Fibroblast of skin of left biceps (primary cell): Measurements from ENCODE around the gene IQUB.
"Not testable (repeated sequence)": the region's sequence is repeated elsewhere in the genome, so short reads cannot be mapped to it uniquely, and the experiment has no call there.

Source experiments
- DNase-seq, 2 experiments: peaks; one replicate each; pipeline ENCODE4 v3.0.0-alpha.2; 2013; ENCODE audit warnings: low read depth in 2 of 2

IQUB gene

GRCh38 chr7:123492485-123492884, 41.9 kb downstream of the IQUB start:
- DNase-seq, result no peak

GRCh38 chr7:123485721-123486120, 48.7 kb downstream of the IQUB start:
- no peak for DNase-seq

GRCh38 chr7:123485187-123485586, 49.2 kb downstream of the IQUB start:
- no peak for DNase-seq

- DNase-seq, result no peak
Measured at GRCh38 chr7:123484199-123484598, 50.2 kb downstream of the IQUB start.

- DNase-seq, result no peak
Measured at GRCh38 chr7:123480107-123480506, 54.3 kb downstream of the IQUB start.

- DNase-seq, result not testable (repeated sequence)
Measured at GRCh38 chr7:123478056-123478455, 56.3 kb downstream of the IQUB start.

GRCh38 chr7:123472750-123473445, 61.5 kb downstream of the IQUB start:
- DNase-seq, result no peak

- DNase-seq, result no peak
Measured at GRCh38 chr7:123472327-123472726, 62.1 kb downstream of the IQUB start.

GRCh38 chr7:123468303-123468702, 66.1 kb downstream of the IQUB start:
- DNase-seq, result no peak

- DNase-seq, result no peak
Measured at GRCh38 chr7:123463890-123464289, 70.5 kb downstream of the IQUB start.

GRCh38 chr7:123460616-123461015, 73.8 kb downstream of the IQUB start:
- peak; percentile 1 to 5 for DNase-seq

- no peak for DNase-seq
Measured at GRCh38 chr7:123455965-123456470, 78.4 kb downstream of the IQUB start.

- DNase-seq, result no peak
Measured at GRCh38 chr7:123440101-123440548, 94.3 kb downstream of the IQUB start.

- DNase-seq, result no peak
Measured at GRCh38 chr7:123439191-123439590, 95.2 kb downstream of the IQUB start.

GRCh38 chr7:123437447-123437995, 96.9 kb downstream of the IQUB start:
- DNase-seq, result no peak

GRCh38 chr7:123435080-123435700, 99.2 kb downstream of the IQUB start:
- DNase-seq, result no peak

- DNase-seq, result no peak
Measured at GRCh38 chr7:123433665-123434064, 100.7 kb downstream of the IQUB start.

- DNase-seq, result no peak
Measured at GRCh38 chr7:123432601-123433000, 101.8 kb downstream of the IQUB start.

- no peak for DNase-seq
Measured at GRCh38 chr7:123431075-123431614, 103.2 kb downstream of the IQUB start.

GRCh38 chr7:123425246-123425645, 109.1 kb downstream of the IQUB start:
- no peak for DNase-seq

- DNase-seq, result no peak
Measured at GRCh38 chr7:123424463-123424862, 109.9 kb downstream of the IQUB start.

- DNase-seq, result no peak
Measured at GRCh38 chr7:123423622-123424021, 110.8 kb downstream of the IQUB start.

GRCh38 chr7:123417580-123417979, 116.8 kb downstream of the IQUB start:
- no peak for DNase-seq
